ENCODE results near the gene RNF7.

RNF7 gene

GRCh38 chr3:141777957-141778813 is 40.1 kb downstream of the RNF7 start:
- H3K9me3 ChIP-seq (ENCODE audit: insufficient read depth, low read length, severe bottlenecking), result no peaks in the 10 kb centered on the region
- ATAC-seq (ENCODE audit: insufficient read depth, low read depth) (no peak), DNase-seq (no peak)
- no peak overlapping the region for H3K27ac ChIP-seq (ENCODE audit: low read length)
- H3K27me3 ChIP-seq (ENCODE audit: insufficient read depth, low read length, poor library complexity), result no peaks in the 10 kb centered on the region
- TF ChIP-seq CTCF (IDR thresholded peaks at IDR 0.05; ENCODE audit: borderline replicate concordance, extremely low read depth, low read length, poor library complexity, severe bottlenecking) (no peak), EZH2 (IDR thresholded peaks at IDR 0.05; ENCODE audit: borderline replicate concordance, low read depth, low read length, severe bottlenecking) (no peak)
- no peak overlapping the region for H3K9ac ChIP-seq (ENCODE audit: low read depth, low read length)
- H2AFZ ChIP-seq (ENCODE audit: low read depth, low read length), result no peak overlapping the region
- no peak overlapping the region for H3K4me3 ChIP-seq (ENCODE audit: low read depth in 1 of 2, low read length in 2 of 2)
- H3K36me3 ChIP-seq (ENCODE audit: insufficient read depth, low read length), result no peaks in the 10 kb centered on the region
- no peak overlapping the region for H3K4me2 ChIP-seq (ENCODE audit: insufficient read depth, low read length)
- H4K20me1 ChIP-seq (ENCODE audit: insufficient read depth, low read length), result no peaks in the 10 kb centered on the region
- no peaks in the 10 kb centered on the region for H3K79me2 ChIP-seq (ENCODE audit: insufficient read depth, low read length)
- no peaks in the 10 kb centered on the region for H3K4me1 ChIP-seq (ENCODE audit: insufficient read depth, low read length)

- Histone ChIP-seq H3K9ac (ENCODE audit: low read depth, low read length) (no peak overlapping the region), H3K4me1 (ENCODE audit: insufficient read depth, low read length) (no peaks in the 10 kb centered on the region), H3K27ac (ENCODE audit: low read length) (no peak overlapping the region), H3K4me3 (ENCODE audit: low read depth in 1 of 2, low read length in 2 of 2) (no peak overlapping the region), H3K27me3 (ENCODE audit: insufficient read depth, low read length, poor library complexity) (no peaks in the 10 kb centered on the region), H3K4me2 (ENCODE audit: insufficient read depth, low read length) (no peak overlapping the region), H4K20me1 (ENCODE audit: insufficient read depth, low read length) (no peaks in the 10 kb centered on the region), H2AFZ (ENCODE audit: low read depth, low read length) (no peak overlapping the region), H3K9me3 (ENCODE audit: insufficient read depth, low read length, severe bottlenecking) (no peaks in the 10 kb centered on the region), H3K79me2 (ENCODE audit: insufficient read depth, low read length) (no peaks in the 10 kb centered on the region), H3K36me3 (ENCODE audit: insufficient read depth, low read length) (no peaks in the 10 kb centered on the region)
- TF ChIP-seq CTCF (IDR thresholded peaks at IDR 0.05; ENCODE audit: borderline replicate concordance, extremely low read depth, low read length, poor library complexity, severe bottlenecking), result no peak
- TF ChIP-seq EZH2 (IDR thresholded peaks at IDR 0.05; ENCODE audit: borderline replicate concordance, low read depth, low read length, severe bottlenecking), result no peak
- ATAC-seq (ENCODE audit: insufficient read depth, low read depth) (no peak), DNase-seq (no peak)
Observed at GRCh38 chr3:141779667-141780066, 41.6 kb downstream of the RNF7 start.

- Histone ChIP-seq H3K9me3 (ENCODE audit: insufficient read depth, low read length, severe bottlenecking) (no peaks in the 10 kb centered on the region), H3K4me1 (ENCODE audit: insufficient read depth, low read length) (no peaks in the 10 kb centered on the region), H3K9ac (ENCODE audit: low read depth, low read length) (no peak overlapping the region), H3K27me3 (ENCODE audit: insufficient read depth, low read length, poor library complexity) (no peaks in the 10 kb centered on the region), H3K79me2 (ENCODE audit: insufficient read depth, low read length) (no peaks in the 10 kb centered on the region), H2AFZ (ENCODE audit: low read depth, low read length) (no peak overlapping the region), H3K27ac (ENCODE audit: low read length) (no peak overlapping the region), H3K36me3 (ENCODE audit: insufficient read depth, low read length) (no peaks in the 10 kb centered on the region), H3K4me2 (ENCODE audit: insufficient read depth, low read length) (no peak overlapping the region), H3K4me3 (ENCODE audit: low read depth in 1 of 2, low read length in 2 of 2) (no peak overlapping the region), H4K20me1 (ENCODE audit: insufficient read depth, low read length) (no peaks in the 10 kb centered on the region)
- TF ChIP-seq CTCF (IDR thresholded peaks at IDR 0.05; ENCODE audit: borderline replicate concordance, extremely low read depth, low read length, poor library complexity, severe bottlenecking) (peak; percentile 10), EZH2 (IDR thresholded peaks at IDR 0.05; ENCODE audit: borderline replicate concordance, low read depth, low read length, severe bottlenecking) (no peak)
- DNase-seq (no peak), ATAC-seq (ENCODE audit: insufficient read depth, low read depth) (no peak)
Observed at GRCh38 chr3:141782386-141782932, 44.4 kb downstream of the RNF7 start.
